ENCODE measurements around the gene AMT. TPM values are rescaled to one million over a fixed set of nuclear protein-coding genes. Genes with fewer than 3 reads are reported as not detected.
A peak's percentile ranks its signal among the peaks of the same experiment; 100 is the strongest.

AMT gene, protein sequence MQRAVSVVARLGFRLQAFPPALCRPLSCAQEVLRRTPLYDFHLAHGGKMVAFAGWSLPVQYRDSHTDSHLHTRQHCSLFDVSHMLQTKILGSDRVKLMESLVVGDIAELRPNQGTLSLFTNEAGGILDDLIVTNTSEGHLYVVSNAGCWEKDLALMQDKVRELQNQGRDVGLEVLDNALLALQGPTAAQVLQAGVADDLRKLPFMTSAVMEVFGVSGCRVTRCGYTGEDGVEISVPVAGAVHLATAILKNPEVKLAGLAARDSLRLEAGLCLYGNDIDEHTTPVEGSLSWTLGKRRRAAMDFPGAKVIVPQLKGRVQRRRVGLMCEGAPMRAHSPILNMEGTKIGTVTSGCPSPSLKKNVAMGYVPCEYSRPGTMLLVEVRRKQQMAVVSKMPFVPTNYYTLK
- total RNA-seq = 7.0 and 7.3 TPM in 2 replicates

DNA sequence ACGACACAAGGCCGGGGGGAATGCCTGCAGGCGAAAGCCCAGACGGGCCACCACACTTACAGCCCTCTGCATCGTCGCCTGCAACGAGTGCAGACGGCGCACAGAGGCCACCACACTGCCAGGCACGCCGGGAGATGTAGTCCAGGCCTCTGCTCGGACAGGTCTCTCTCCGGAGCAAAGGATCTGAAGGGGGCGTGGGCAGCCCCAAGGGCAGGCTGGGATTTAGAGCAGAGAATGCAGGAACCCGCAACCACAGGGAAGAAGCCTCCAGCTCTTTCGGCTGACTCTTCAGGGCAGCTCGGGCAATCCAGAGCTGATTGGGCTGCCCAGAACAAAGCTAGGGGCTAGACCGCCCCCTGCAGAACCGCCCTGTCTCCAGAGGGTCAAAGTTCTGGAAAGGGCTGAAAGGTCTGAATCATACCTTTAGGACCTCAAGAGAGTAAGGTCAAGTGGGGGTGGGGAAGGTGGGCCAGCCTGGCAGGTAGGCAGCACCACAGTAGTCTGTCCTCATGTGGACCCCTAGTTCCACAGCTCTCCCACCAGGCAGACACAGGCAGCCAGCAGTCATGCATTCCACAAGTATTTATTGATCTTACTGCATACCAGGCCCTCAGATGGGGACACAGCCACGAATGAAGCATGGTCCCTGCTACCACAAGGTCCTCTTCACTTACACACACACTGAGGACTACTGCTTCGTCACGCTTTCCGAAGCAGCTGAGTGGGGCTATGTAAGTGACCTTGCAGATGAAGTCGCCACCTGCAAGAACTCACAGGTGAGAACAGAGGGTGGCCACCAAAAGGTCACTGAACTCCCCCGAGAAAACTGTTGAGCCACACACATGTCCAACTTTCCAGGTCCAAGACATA lies at the start of gene AMT:
TSS of gene AMT (minus strand) at position 95 of the 870 bp plus-strand sequence. CDS start at position 72, 23 bp downstream.
- intact Hi-C loops (cut with micrococcal nuclease) = no loop called here
- no peaks in the 10 kb centered on the region for H3K27me3 Mint-ChIP-seq
- ChIA-PET POLR2A (interaction anchor here (1.5 kb wide), 1 partner anchor 21 kb away, joined by 4 read pairs; no protein-coding TSS in a partner anchor), CTCF (no interaction called here)
- no peak within 1 kb of the TSS for H3K27ac Mint-ChIP-seq
- TF ChIP-seq, protein P1, sequence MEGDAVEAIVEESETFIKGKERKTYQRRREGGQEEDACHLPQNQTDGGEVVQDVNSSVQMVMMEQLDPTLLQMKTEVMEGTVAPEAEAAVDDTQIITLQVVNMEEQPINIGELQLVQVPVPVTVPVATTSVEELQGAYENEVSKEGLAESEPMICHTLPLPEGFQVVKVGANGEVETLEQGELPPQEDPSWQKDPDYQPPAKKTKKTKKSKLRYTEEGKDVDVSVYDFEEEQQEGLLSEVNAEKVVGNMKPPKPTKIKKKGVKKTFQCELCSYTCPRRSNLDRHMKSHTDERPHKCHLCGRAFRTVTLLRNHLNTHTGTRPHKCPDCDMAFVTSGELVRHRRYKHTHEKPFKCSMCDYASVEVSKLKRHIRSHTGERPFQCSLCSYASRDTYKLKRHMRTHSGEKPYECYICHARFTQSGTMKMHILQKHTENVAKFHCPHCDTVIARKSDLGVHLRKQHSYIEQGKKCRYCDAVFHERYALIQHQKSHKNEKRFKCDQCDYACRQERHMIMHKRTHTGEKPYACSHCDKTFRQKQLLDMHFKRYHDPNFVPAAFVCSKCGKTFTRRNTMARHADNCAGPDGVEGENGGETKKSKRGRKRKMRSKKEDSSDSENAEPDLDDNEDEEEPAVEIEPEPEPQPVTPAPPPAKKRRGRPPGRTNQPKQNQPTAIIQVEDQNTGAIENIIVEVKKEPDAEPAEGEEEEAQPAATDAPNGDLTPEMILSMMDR (IDR thresholded peaks at IDR 0.05) = no peak
- no peaks in the 10 kb centered on the region for H3K9me3 Mint-ChIP-seq
- H3K36me3 Mint-ChIP-seq (ENCODE audit: low read depth) = peaks cover 32% of the 10 kb centered on the region
- ATAC-seq (ENCODE audit: low read depth) = peak; percentile 43
- no peak for DNase-seq
- H3K4me1 Mint-ChIP-seq = peaks cover 23% of the 10 kb centered on the region
- peak within 1 kb of the TSS; percentile 48 for H3K4me3 Mint-ChIP-seq

DNA sequence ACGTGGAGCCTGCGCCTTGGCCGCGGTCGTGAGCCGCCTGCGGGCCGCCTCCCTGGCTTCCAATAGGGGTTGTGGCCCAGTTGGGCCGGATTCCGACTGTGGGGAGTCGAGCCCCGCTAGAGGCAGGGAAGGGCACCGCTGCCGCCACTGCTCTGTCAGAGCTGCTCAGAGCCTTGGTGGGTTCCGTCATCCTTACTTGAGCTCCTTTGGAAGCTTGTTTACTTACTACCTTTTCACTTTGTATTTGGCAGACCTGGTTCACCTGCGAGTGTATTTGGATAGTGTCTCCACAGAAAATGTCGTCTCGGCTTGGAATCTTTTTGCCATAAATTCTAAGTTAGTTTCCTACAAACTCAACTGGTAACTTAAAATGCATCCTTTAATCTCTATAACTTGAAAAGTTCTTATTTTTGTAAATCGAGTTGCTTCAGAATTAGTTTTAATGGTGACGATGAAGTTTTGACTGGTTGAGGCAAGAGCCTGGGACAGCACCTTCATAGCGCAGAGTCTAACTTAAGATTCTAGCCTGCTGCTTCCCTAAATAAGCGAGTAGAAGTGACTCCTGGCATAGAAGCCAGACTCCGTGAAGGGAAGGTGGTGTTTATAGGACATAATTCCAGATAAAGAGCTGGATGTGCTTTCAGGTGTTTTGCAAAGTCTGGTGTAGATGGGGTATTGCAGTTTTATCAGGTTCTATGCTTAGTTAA lies 48.6 kb upstream of the AMT start:
- Mint-ChIP-seq H3K27me3 (no peaks in the 10 kb centered on the region), H3K36me3 (ENCODE audit: low read depth) (peaks cover 14% of the 10 kb centered on the region), H3K4me1 (peaks cover 28% of the 10 kb centered on the region), H3K9me3 (no peaks in the 10 kb centered on the region), H3K4me3 (peak overlapping the region; percentile 86), H3K27ac (peak overlapping the region; percentile 88)
- TF ChIP-seq, protein P1 (IDR thresholded peaks at IDR 0.05) = no peak
- CTCF ChIA-PET = interaction anchor here (1.0 to 3.2 kb wide), 3 partner anchors 21 to 131 kb away, joined by 3 to 13 read pairs (median 6); partner anchors contain the start of gene USP4
- peak; percentile 7 for ATAC-seq (ENCODE audit: low read depth)
- intact Hi-C loops (cut with micrococcal nuclease) = loop anchor here (1.0 to 2.0 kb wide), 10 partner anchors 22 to 1382 kb away; partner anchors contain the start of genes APEH, NICN1, QRICH1 and TCTA
- DNase-seq = no peak
- POLR2A ChIA-PET = interaction anchor here (0.9 to 4.0 kb wide), 14 partner anchors 22 to 623 kb away, joined by 3 to 34 read pairs (median 6); partner anchors contain the start of genes IP6K1, NICN1, PRKAR2A and QRICH1

DNA sequence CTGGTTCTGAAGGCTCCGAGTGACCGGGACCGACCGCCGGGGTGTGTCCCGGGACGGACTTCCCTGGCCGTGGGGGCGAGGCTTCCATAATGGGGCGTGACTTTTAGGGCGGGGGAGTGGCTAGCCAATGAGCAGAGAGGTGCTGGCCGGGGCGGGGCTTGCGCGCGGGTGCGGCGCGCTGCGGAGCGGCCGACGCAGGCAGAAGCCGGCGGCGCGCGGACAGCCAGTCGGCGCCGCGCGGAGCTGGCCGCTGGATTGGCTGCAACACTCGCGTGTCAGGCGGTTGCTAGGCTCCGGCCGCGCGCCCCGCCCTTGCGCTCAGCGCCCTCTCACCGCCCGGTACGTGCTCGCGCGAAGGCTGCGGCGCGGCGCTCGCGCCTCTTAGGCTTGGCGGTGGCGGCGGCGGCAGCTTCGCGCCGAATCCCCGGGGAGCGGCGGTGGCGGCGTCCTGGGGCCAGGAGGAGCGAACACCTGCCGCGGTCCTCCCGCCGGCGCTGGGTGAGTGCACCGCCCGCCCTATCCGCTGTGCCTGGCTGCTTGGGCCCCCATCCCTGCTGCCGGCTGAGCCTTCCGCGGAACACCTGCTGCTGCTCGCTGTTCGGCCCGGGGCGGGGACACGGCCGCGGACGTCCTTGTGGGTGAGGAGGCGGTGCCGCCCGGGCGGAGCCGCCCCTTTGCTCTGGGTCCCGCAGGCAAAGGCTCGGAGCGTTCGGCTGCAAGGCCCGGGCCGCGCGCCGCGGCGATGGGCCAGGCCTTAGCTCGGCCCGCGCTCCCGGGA lies 47.9 kb upstream of the AMT start, which contains the start of gene DAG1:
TSS of gene DAG1 (plus strand) at position 332 of the 778 bp plus-strand sequence. CDS start 40,268 bp downstream, outside the sequence.
- intact Hi-C loops (cut with micrococcal nuclease) = loop anchor here (1.0 to 2.0 kb wide), 10 partner anchors 21 to 1381 kb away; partner anchors contain the start of genes APEH, NICN1, QRICH1 and TCTA
- TF ChIP-seq, protein P1 (IDR thresholded peaks at IDR 0.05) = no peak
- peak; percentile 97 for DNase-seq
- H3K4me3 Mint-ChIP-seq = peak within 1 kb of the TSS; percentile 91
- POLR2A ChIA-PET = interaction anchor here (0.6 to 4.0 kb wide), 23 partner anchors 21 to 829 kb away, joined by 3 to 34 read pairs (median 5); partner anchors contain the start of genes GMPPB, HYAL3, IP6K1 and NAA80
- H3K27me3 Mint-ChIP-seq = no peaks in the 10 kb centered on the region
- peak within 1 kb of the TSS; percentile 96 for H3K27ac Mint-ChIP-seq
- peaks cover 14% of the 10 kb centered on the region for H3K36me3 Mint-ChIP-seq (ENCODE audit: low read depth)
- ATAC-seq (ENCODE audit: low read depth) = peak; percentile 87
- CTCF ChIA-PET = interaction anchor here (1.7 to 3.2 kb wide), 2 partner anchors 20 to 130 kb away, joined by 6 to 13 read pairs; partner anchors contain the start of gene USP4
- H3K9me3 Mint-ChIP-seq = no peaks in the 10 kb centered on the region
- H3K4me1 Mint-ChIP-seq = peaks cover 26% of the 10 kb centered on the region

All from activated B cell treated with CpG ODN at 0.5 μM for 24 hours (primary cell).